HepG2 (cell line): ENCODE measurements around the gene AXIN1. TPM values are rescaled to one million over a fixed set of nuclear protein-coding genes. Genes with fewer than 3 reads are reported as not detected.

Experiments used
- FOXJ3 ChIP-seq: sonication (generic); formaldehyde crosslinking; IDR thresholded peaks from 2 replicates; pipeline ENCODE4 v1.4.0; 2020; ENCODE audit warnings: missing genetic modification reagents, mild to moderate bottlenecking, borderline replicate concordance
- KLF12 ChIP-seq: sonication (generic); formaldehyde crosslinking; IDR thresholded peaks from 2 replicates; pipeline ENCODE4 v1.4.0; 2020; ENCODE audit warnings: missing genetic modification reagents, borderline replicate concordance
- MEF2D ChIP-seq: sonication (generic); formaldehyde crosslinking; IDR thresholded peaks from 2 replicates; pipeline ENCODE4 v1.5.1; 2020; ENCODE audit warnings: mild to moderate bottlenecking, missing genetic modification reagents
- MEIS1 ChIP-seq: sonication (generic); formaldehyde crosslinking; IDR thresholded peaks from 2 replicates; pipeline ENCODE4 v1.9.0; 2021; ENCODE audit warnings: mild to moderate bottlenecking, missing genetic modification reagents, moderate library complexity, borderline replicate concordance
- SCMH1 ChIP-seq: sonication (generic); formaldehyde crosslinking; IDR thresholded peaks from 2 replicates; pipeline ENCODE4 v1.9.0; 2021; ENCODE audit warnings: missing genetic modification reagents, mild to moderate bottlenecking, borderline replicate concordance
- SMARCE1 ChIP-seq: fragments of 450-650 bp; IDR thresholded peaks from 2 replicates; pipeline ENCODE4 v1.6.1; 2017; ENCODE audit warnings: borderline replicate concordance
- TIGD3 ChIP-seq: sonication (generic); formaldehyde crosslinking; IDR thresholded peaks from 2 replicates; pipeline ENCODE4 v1.5.1; 2020; ENCODE audit warnings: mild to moderate bottlenecking, missing genetic modification reagents, borderline replicate concordance
- ZBTB14 ChIP-seq: sonication (generic); formaldehyde crosslinking; IDR thresholded peaks from 2 replicates; pipeline ENCODE4 v1.4.0; 2020; ENCODE audit warnings: missing genetic modification reagents
- ZBTB20 ChIP-seq: sonication (generic); formaldehyde crosslinking; IDR thresholded peaks from 2 replicates; pipeline ENCODE4 v1.8.1; 2023; ENCODE audit warnings: missing genetic modification reagents, low read depth, mild to moderate bottlenecking, borderline replicate concordance
- ZBTB33 ChIP-seq: sonication (generic); formaldehyde crosslinking; IDR thresholded peaks from 2 replicates; pipeline ENCODE4 v1.4.0; 2020; ENCODE audit warnings: missing genetic modification reagents
- ZNF142 ChIP-seq: sonication (generic); formaldehyde crosslinking; IDR thresholded peaks from 2 replicates; pipeline ENCODE4 v1.4.0; 2020; ENCODE audit warnings: missing genetic modification reagents
- ZNF275 ChIP-seq: sonication (generic); formaldehyde crosslinking; IDR thresholded peaks from 2 replicates; pipeline ENCODE4 v1.8.0; 2022; ENCODE audit warnings: missing genetic modification reagents, mild to moderate bottlenecking, inconsistent platforms, borderline replicate concordance
- ZNF33B ChIP-seq: sonication (generic); formaldehyde crosslinking; IDR thresholded peaks from 2 replicates; pipeline ENCODE4 v1.5.1; 2020; ENCODE audit warnings: mild to moderate bottlenecking, missing genetic modification reagents
- ZNF598 ChIP-seq: sonication (generic); formaldehyde crosslinking; IDR thresholded peaks from 2 replicates; pipeline ENCODE4 v1.5.1; 2020; ENCODE audit warnings: mild to moderate bottlenecking, missing genetic modification reagents, borderline replicate concordance
- ZNF703 ChIP-seq: sonication (generic); formaldehyde crosslinking; IDR thresholded peaks from 2 replicates; pipeline ENCODE4 v1.5.1; 2020; ENCODE audit warnings: missing genetic modification reagents, mild to moderate bottlenecking, moderate library complexity, borderline replicate concordance
- ZNF747 ChIP-seq: sonication (generic); formaldehyde crosslinking; IDR thresholded peaks from 2 replicates; pipeline ENCODE4 v1.8.1; 2023; ENCODE audit warnings: missing genetic modification reagents, mild to moderate bottlenecking, borderline replicate concordance
- polyA plus RNA-seq, 8 experiments: library from polyadenylated mRNA; depleted of rRNA in 3 of 8; stranded (reverse) in 7 of 8; unstranded in 1 of 8; fragments of >200 nt; fragmentation: Illumina TruSeq in 4 of 8; extraction: Trizol in 4 of 8; gene quantifications; 2 replicates each; pipeline versions ENCODE4 v1.2.1 to v1.2.3, GENCODE V29; 2011 to 2016; ENCODE audit warnings: low read depth in 4 of 8, missing spikeins in 1 of 8, mixed read lengths in 1 of 8; ENCODE audit not compliant: insufficient read depth in 1 of 8
- total RNA-seq, 5 experiments: library from RNA; depleted of rRNA; stranded (reverse); fragments of >200 nt; fragmentation: Illumina TruSeq; extraction: Trizol; gene quantifications; 2 replicates each; pipeline ENCODE4 v1.2.3, GENCODE V29; 2016; ENCODE audit warnings: low read depth in 1 of 5

AXIN1 gene
- total and polyA plus RNA-seq, 2 of the 13 experiments (the other 11 are each of a cell fraction or from before 2014, with no cell fraction given): 24.0 to 26.0 TPM

GRCh38 chr16:342455-343213 is 9.9 kb downstream of the AXIN1 start (continued):
- TF ChIP-seq MEF2D (CRISPR knock-in tag) (peak; percentile 76), ZNF747 (CRISPR knock-in tag) (peak; percentile 75; the same call in 1 of the 2 replicates), ZNF598 (peak; percentile 68; the same call in 1 of the 2 replicates), SCMH1 (no peak), ZNF142 (CRISPR knock-in tag) (no peak), KLF12 (CRISPR knock-in tag) (peak; percentile 88), ZNF703 (CRISPR knock-in tag) (no peak), ZNF33B (peak; percentile 61; the same call in 1 of the 2 replicates), ZNF275 (CRISPR knock-in tag) (no peak), ZBTB33 (CRISPR knock-in tag) (peak; percentile 69; the same call in 1 of the 2 replicates), ZBTB20 (CRISPR knock-in tag) (peak; percentile 72; the same call in 1 of the 2 replicates), MEIS1 (CRISPR knock-in tag) (no peak), SMARCE1 (no peak), ZBTB14 (CRISPR knock-in tag) (no peak), TIGD3 (0 out of 2 replicates have a peak, but pooled peaks have one; percentile 25), FOXJ3 (CRISPR knock-in tag) (peak; percentile 79)
